ENCODE data around the gene COL6A3. TPM values are rescaled to one million over a fixed set of nuclear protein-coding genes. Genes with fewer than 3 reads are reported as not detected.

COL6A3 gene
- total and polyA plus RNA-seq, 2 donors (not counting 1 experiment from before 2014, with no cell fraction given), result 0.01 to 0.10 TPM

- H3K4me3 Mint-ChIP-seq, result no peak overlapping the region
- Histone ChIP-seq H3K27ac (ENCODE audit: low read length in 2 of 2) (no peak overlapping the region), H3K4me3 (ENCODE audit: control extremely low read depth in 1 of 5, extremely low read depth in 1 of 5, insufficient read depth in 1 of 5, low read depth in 2 of 5, low read length in 4 of 5) (no peak overlapping the region), H3K79me2 (ENCODE audit: control insufficient read depth, insufficient read depth, low read length) (no peaks in the 10 kb centered on the region), H3K9me3 (ENCODE audit: control extremely low read depth in 1 of 3, control insufficient read depth in 2 of 3, insufficient read depth in 1 of 3, low read length in 2 of 3) (no peaks in the 10 kb centered on the region), H4K20me1 (ENCODE audit: control insufficient read depth, insufficient read depth, low read length, poor library complexity, severe bottlenecking) (no peaks in the 10 kb centered on the region), H3K4me1 (ENCODE audit: control insufficient read depth in 2 of 2, insufficient read depth in 2 of 2, low read length in 2 of 2) (no peaks in the 10 kb centered on the region), H2AFZ (ENCODE audit: insufficient read depth, low read depth, low read length, poor library complexity, severe bottlenecking) (no peak overlapping the region), H3K4me2 (replicated peaks; ENCODE audit: low read depth, low read length, poor library complexity, severe bottlenecking) (no peak overlapping the region), H3K36me3 (replicated peaks in 1 of 2; ENCODE audit: control extremely low read depth in 1 of 2, control insufficient read depth in 1 of 2, extremely low read depth in 1 of 2, insufficient read depth in 2 of 2, low read length in 1 of 2) (no peaks in the 10 kb centered on the region), H3K27me3 (replicated peaks in 1 of 4; ENCODE audit: control extremely low read depth in 1 of 4, control insufficient read depth in 3 of 4, insufficient read depth in 4 of 4, low read length in 3 of 4) (no peaks in the 10 kb centered on the region), H3K9ac (ENCODE audit: low read length) (no peak overlapping the region)
- TF ChIP-seq EZH2 (IDR thresholded peaks at IDR 0.05; ENCODE audit: borderline replicate concordance, insufficient read depth, low read depth, low read length, poor library complexity, severe bottlenecking), result no peak
- TF ChIP-seq, protein P1, sequence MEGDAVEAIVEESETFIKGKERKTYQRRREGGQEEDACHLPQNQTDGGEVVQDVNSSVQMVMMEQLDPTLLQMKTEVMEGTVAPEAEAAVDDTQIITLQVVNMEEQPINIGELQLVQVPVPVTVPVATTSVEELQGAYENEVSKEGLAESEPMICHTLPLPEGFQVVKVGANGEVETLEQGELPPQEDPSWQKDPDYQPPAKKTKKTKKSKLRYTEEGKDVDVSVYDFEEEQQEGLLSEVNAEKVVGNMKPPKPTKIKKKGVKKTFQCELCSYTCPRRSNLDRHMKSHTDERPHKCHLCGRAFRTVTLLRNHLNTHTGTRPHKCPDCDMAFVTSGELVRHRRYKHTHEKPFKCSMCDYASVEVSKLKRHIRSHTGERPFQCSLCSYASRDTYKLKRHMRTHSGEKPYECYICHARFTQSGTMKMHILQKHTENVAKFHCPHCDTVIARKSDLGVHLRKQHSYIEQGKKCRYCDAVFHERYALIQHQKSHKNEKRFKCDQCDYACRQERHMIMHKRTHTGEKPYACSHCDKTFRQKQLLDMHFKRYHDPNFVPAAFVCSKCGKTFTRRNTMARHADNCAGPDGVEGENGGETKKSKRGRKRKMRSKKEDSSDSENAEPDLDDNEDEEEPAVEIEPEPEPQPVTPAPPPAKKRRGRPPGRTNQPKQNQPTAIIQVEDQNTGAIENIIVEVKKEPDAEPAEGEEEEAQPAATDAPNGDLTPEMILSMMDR (IDR thresholded peaks at IDR 0.05), result no peak
- no peak for ATAC-seq (ENCODE audit: low read depth)
- ChIA-PET POLR2A (no interaction called here), CTCF (interaction anchor here (1.3 kb wide), 1 partner anchor 9 kb away, joined by 3 read pairs; no protein-coding TSS in a partner anchor)
- no peak overlapping the region for H3K27ac Mint-ChIP-seq
- DNase-seq, result no peak
- H3K4me1 Mint-ChIP-seq, result peaks cover 10% of the 10 kb centered on the region
- no peaks in the 10 kb centered on the region for H3K9me3 Mint-ChIP-seq (ENCODE audit: insufficient read depth)
- H3K27me3 Mint-ChIP-seq, result peaks cover 24% of the 10 kb centered on the region
- intact Hi-C loops (cut with micrococcal nuclease), result no loop called here
- WGBS (ENCODE audit: insufficient coverage), result 96% methylated on average over 2 of the region's 4 CpGs
Observed at GRCh38 chr2:237459226-237459625, 45.3 kb upstream of the COL6A3 start.

GRCh38 chr2:237458519-237458918, 44.6 kb upstream of the COL6A3 start:
- peaks cover 24% of the 10 kb centered on the region for H3K27me3 Mint-ChIP-seq
- intact Hi-C loops (cut with micrococcal nuclease), result no loop called here
- POLR2A ChIA-PET, result no interaction called here
- no peak overlapping the region for H2AFZ ChIP-seq (ENCODE audit: insufficient read depth, low read depth, low read length, poor library complexity, severe bottlenecking)
- no peak for TF ChIP-seq EZH2 (IDR thresholded peaks at IDR 0.05; ENCODE audit: borderline replicate concordance, insufficient read depth, low read depth, low read length, poor library complexity, severe bottlenecking)
- TF ChIP-seq, protein P1 (IDR thresholded peaks at IDR 0.05), result no peak
- H3K4me1 Mint-ChIP-seq, result peaks cover 10% of the 10 kb centered on the region
- 100% methylated on average over 1 of the region's 1 CpG for WGBS (ENCODE audit: insufficient coverage)
- no peaks in the 10 kb centered on the region for H3K79me2 ChIP-seq (ENCODE audit: control insufficient read depth, insufficient read depth, low read length)
- DNase-seq (no peak), ATAC-seq (ENCODE audit: low read depth) (no peak)
- H3K4me3 ChIP-seq (ENCODE audit: control extremely low read depth in 1 of 5, extremely low read depth in 1 of 5, insufficient read depth in 1 of 5, low read depth in 2 of 5, low read length in 4 of 5), result no peak overlapping the region
- no peaks in the 10 kb centered on the region for H3K36me3 ChIP-seq (replicated peaks in 1 of 2; ENCODE audit: control extremely low read depth in 1 of 2, control insufficient read depth in 1 of 2, extremely low read depth in 1 of 2, insufficient read depth in 2 of 2, low read length in 1 of 2)
- CTCF ChIA-PET, result interaction anchor here (1.3 kb wide), 1 partner anchor 10 kb away, joined by 3 read pairs; no protein-coding TSS in a partner anchor
- H4K20me1 ChIP-seq (ENCODE audit: control insufficient read depth, insufficient read depth, low read length, poor library complexity, severe bottlenecking), result no peaks in the 10 kb centered on the region
- H3K4me2 ChIP-seq (replicated peaks; ENCODE audit: low read depth, low read length, poor library complexity, severe bottlenecking), result no peak overlapping the region
- no peaks in the 10 kb centered on the region for H3K27me3 ChIP-seq (replicated peaks in 1 of 4; ENCODE audit: control extremely low read depth in 1 of 4, control insufficient read depth in 3 of 4, insufficient read depth in 4 of 4, low read length in 3 of 4)
- H3K9ac ChIP-seq (ENCODE audit: low read length), result no peak overlapping the region
- no peak overlapping the region for H3K27ac Mint-ChIP-seq
- no peak overlapping the region for H3K4me3 Mint-ChIP-seq
- H3K27ac ChIP-seq (ENCODE audit: low read length in 2 of 2), result no peak overlapping the region
- no peaks in the 10 kb centered on the region for H3K4me1 ChIP-seq (ENCODE audit: control insufficient read depth in 2 of 2, insufficient read depth in 2 of 2, low read length in 2 of 2)
- H3K9me3 ChIP-seq (ENCODE audit: control extremely low read depth in 1 of 3, control insufficient read depth in 2 of 3, insufficient read depth in 1 of 3, low read length in 2 of 3), result no peaks in the 10 kb centered on the region
- no peaks in the 10 kb centered on the region for H3K9me3 Mint-ChIP-seq (ENCODE audit: insufficient read depth)
